ENCODE measurements around the gene CCDC172.

CCDC172 gene

GRCh38 chr10:116324227-116324950 is at the start of gene CCDC172:
CCDC172 (plus strand) TSS chr10:116324448; CDS start chr10:116325012, 564 bp downstream.
- no peak for DNase-seq (ENCODE audit: low read depth, low spot score)

GRCh38 chr10:116276981-116277380 is 47.3 kb upstream of the CCDC172 start:
- DNase-seq (ENCODE audit: low read depth, low spot score), result no peak

GRCh38 chr10:116278846-116279245 is 45.4 kb upstream of the CCDC172 start:
- DNase-seq (ENCODE audit: low read depth, low spot score), result no peak

GRCh38 chr10:116281775-116282174 is 42.5 kb upstream of the CCDC172 start:
- no peak for DNase-seq (ENCODE audit: low read depth, low spot score)

- no peak for DNase-seq (ENCODE audit: low read depth, low spot score)
These were observed 37.5 kb upstream of the CCDC172 start for GRCh38 chr10:116286626-116287200.

GRCh38 chr10:116287906-116288501 is 36.2 kb upstream of the CCDC172 start:
- no peak for DNase-seq (ENCODE audit: low read depth, low spot score)

- no peak for DNase-seq (ENCODE audit: low read depth, low spot score)
These were observed 34.6 kb upstream of the CCDC172 start for GRCh38 chr10:116289652-116290051.

- no peak for DNase-seq (ENCODE audit: low read depth, low spot score)
These were observed 31.8 kb upstream of the CCDC172 start for GRCh38 chr10:116292493-116292892.

GRCh38 chr10:116296291-116296721 is 27.9 kb upstream of the CCDC172 start:
- DNase-seq (ENCODE audit: low read depth, low spot score), result no peak

GRCh38 chr10:116298586-116298985 is 25.7 kb upstream of the CCDC172 start:
- DNase-seq (ENCODE audit: low read depth, low spot score), result no peak

GRCh38 chr10:116300542-116300941 is 23.7 kb upstream of the CCDC172 start:
- DNase-seq (ENCODE audit: low read depth, low spot score), result no peak

- DNase-seq (ENCODE audit: low read depth, low spot score), result no peak
These were observed 19.3 kb upstream of the CCDC172 start for GRCh38 chr10:116304923-116305322.

- DNase-seq (ENCODE audit: low read depth, low spot score), result no peak
These were observed 17.4 kb upstream of the CCDC172 start for GRCh38 chr10:116306847-116307246.

GRCh38 chr10:116307455-116307854 is 16.8 kb upstream of the CCDC172 start:
- no peak for DNase-seq (ENCODE audit: low read depth, low spot score)

- no peak for DNase-seq (ENCODE audit: low read depth, low spot score)
These were observed 13.2 kb upstream of the CCDC172 start for GRCh38 chr10:116311016-116311415.

- no peak for DNase-seq (ENCODE audit: low read depth, low spot score)
These were observed 12.3 kb upstream of the CCDC172 start for GRCh38 chr10:116311706-116312490.

- no peak for DNase-seq (ENCODE audit: low read depth, low spot score)
These were observed 11.7 kb upstream of the CCDC172 start for GRCh38 chr10:116312548-116312947.

- no peak for DNase-seq (ENCODE audit: low read depth, low spot score)
These were observed 7.7 kb upstream of the CCDC172 start for GRCh38 chr10:116316503-116316902.

- no peak for DNase-seq (ENCODE audit: low read depth, low spot score)
These were observed 845 bp downstream of the CCDC172 start for GRCh38 chr10:116324951-116325635.

GRCh38 chr10:116325987-116326386 is 1.7 kb downstream of the CCDC172 start:
- DNase-seq (ENCODE audit: low read depth, low spot score), result no peak

GRCh38 chr10:116329153-116329552 is 4.9 kb downstream of the CCDC172 start:
- no peak for DNase-seq (ENCODE audit: low read depth, low spot score)

- DNase-seq (ENCODE audit: low read depth, low spot score), result no peak
These were observed 7.6 kb downstream of the CCDC172 start for GRCh38 chr10:116331815-116332214.
